ENCODE data around the gene WDR43. TPM values are rescaled to one million over a fixed set of nuclear protein-coding genes. Genes with fewer than 3 reads are reported as not detected.

Gene WDR43
- total and polyA plus RNA-seq, 9 of the 15 experiments (the other 6 are each of a cell fraction or from before 2014, with no cell fraction given), result 34.6 to 197 (median 105) TPM

GRCh38 chr2:28870146-28870891 is 24.1 kb upstream of the WDR43 start, which contains the start of gene TRMT61B (continued):
- TF ChIP-seq KDM5B (IDR thresholded peaks at IDR 0.05; ENCODE audit: insufficient replicate concordance, low read depth, low read length) (peak; percentile 91), ZBTB33 (CRISPR knock-in tag; IDR thresholded peaks at IDR 0.05) (no peak), NEUROD1 (IDR thresholded peaks at IDR 0.05; ENCODE audit: borderline replicate concordance, low read depth, low read length, partially characterized antibody) (peak; percentile 58), RUNX1 (IDR thresholded peaks at IDR 0.05; ENCODE audit: low read depth) (no peak), PCBP1 (IDR thresholded peaks at IDR 0.05; ENCODE audit: low read depth, low read length, poor library complexity, severe bottlenecking) (peak; percentile 81), NONO (IDR thresholded peaks at IDR 0.05; ENCODE audit: low read depth in 2 of 2, low read length in 1 of 2) (no peak), HNRNPK (IDR thresholded peaks at IDR 0.05; ENCODE audit: low read depth, low read length, poor library complexity, severe bottlenecking) (no peak), ZSCAN29 (IDR thresholded peaks at IDR 0.05) (no peak), CHCHD3 (CRISPR knock-in tag; IDR thresholded peaks at IDR 0.05) (no peak), HMBOX1 (IDR thresholded peaks at IDR 0.05) (peak; percentile 82; the same call in 1 of the 2 replicates), E2F5 (CRISPR knock-in tag; IDR thresholded peaks at IDR 0.05) (no peak), BCLAF1 (IDR thresholded peaks at IDR 0.05; ENCODE audit: borderline replicate concordance in 1 of 2, control insufficient read depth in 1 of 2, low read depth in 2 of 2, low read length in 1 of 2) (no peak), FOS (IDR thresholded peaks at IDR 0.05; ENCODE audit: extremely low read depth, insufficient read length) (no peak), GATAD2B (IDR thresholded peaks at IDR 0.05; ENCODE audit: borderline replicate concordance) (no peak), GTF2F1 (IDR thresholded peaks at IDR 0.05; ENCODE audit: low read depth, low read length) (peak; percentile 57; the same call in 1 of the 2 replicates), ZNF239 (CRISPR knock-in tag; IDR thresholded peaks at IDR 0.05) (no peak), E2F8 (IDR thresholded peaks at IDR 0.05; ENCODE audit: low read depth, partially characterized antibody) (peak; percentile 88)
